SIG-M5 treated with dmso at 0.1 percent for 504 hours (cell line): Measurements from ENCODE around the gene APBA3.

Experiments
- DNase-seq: peaks from one replicate; lab custom pipeline; 2025; ENCODE audit not compliant: unreplicated experiment; lab: John Stamatoyannopoulos, UW

Gene APBA3

DNA sequence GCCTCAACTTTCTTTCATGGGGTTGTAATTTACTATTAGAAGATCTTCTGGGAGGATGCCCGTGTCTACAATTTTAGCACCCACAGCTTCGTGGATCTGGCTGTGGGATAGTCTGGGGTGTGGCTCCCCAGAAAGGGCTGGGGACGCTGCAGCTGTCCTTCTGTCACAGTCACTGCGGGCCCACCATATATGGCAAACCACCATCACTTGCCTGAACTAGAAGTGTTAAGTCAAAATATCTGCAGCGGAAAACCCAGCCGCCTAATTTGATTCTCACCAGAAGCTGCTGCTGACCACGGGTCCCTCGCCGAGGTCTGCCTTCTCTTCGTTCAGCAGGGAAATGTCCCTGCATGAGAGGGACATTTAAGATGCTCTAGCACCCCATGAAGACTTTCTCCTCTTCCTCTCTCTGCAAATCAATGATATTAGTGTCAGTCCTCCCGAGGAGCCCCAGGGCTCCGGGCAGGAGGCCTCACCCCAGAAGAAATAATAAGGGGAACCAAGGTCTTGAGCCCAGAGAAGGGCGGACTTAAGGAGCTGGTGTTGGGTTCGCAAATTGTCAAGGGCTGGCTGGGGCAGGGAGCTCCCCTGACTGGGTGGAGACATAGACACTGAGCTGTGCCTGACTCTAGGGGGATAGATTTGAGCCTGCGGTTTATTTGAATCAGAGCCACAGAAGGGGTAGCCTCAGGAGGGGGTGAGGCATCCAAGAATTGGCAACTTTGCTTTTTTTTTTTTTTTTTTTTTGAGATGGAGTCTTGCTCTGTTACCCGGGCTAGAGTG lies 27.7 kb upstream of the APBA3 start:
- DNase-seq: no peak

DNA sequence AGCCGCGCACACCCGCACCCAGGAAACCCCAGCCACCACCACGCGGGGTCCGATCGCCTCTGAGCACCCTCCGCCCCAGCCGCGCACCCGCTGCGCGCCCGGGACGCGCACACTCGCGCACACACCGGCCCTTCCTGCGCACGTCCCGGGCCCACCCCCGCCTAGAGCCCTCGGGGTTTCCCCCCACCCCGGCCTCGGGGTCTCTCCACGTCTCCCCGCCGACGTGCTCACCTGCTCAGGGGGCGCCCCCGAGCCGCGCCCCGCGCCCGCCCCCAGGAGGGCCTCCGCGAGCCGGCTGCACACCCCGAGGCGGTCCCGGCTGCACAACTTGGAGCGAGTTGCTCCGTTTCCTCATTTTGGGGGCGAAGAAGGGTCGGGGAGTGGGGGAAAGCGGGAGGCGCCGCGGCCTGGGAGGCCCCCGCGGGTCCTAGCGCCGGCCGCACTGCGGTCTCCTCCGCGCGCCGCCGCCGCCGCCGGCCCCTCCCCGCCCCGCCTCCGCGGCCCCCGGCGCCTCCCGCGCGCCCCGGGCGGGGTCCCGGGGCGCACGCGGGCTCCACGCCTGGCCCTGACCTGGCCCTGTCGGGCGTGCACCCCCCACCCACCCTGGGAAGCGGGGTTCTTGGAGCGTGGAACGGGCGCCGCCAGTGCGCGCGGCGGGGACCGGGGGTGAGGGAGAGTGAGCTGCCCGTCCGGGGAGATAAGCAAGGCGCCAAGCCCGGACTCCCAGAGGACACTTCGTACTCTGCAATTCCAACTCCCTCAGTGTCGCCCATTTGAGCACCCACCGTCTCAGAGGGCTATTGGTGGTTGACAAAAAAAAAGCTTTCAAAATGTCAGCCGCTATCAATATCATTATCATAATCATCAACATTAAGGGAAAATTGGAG lies 24.7 kb upstream of the APBA3 start, which contains the start of gene MATK:
Gene MATK (minus strand): TSS at position 444 of the 887 bp plus-strand sequence. CDS start 1,246 bp downstream, outside the sequence.
- peak; percentile 79 for DNase-seq

DNA sequence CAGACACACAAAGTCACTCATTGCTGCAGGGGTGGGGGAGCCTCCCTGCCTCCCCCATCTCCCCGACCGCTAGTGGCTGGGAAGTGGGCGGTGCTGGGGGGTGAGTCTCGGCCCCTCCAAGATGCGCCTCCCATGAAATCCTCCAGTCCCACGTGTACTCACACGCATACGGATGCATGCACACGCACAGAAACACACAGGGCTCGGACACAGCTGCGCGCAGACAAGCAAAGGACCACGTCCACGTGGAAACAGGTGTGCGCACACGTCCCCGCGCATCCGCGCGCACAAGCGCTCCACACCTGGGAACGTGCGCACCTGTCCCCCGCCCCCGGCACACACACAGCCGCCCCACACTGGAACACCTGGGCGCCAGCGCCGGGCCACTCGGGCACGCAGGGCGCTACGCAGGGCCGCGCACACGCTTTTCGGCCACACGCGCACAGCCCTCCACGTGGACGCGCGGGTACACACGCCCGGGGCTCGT lies 24.0 kb upstream of the APBA3 start:
- peak; percentile 41 for DNase-seq

DNA sequence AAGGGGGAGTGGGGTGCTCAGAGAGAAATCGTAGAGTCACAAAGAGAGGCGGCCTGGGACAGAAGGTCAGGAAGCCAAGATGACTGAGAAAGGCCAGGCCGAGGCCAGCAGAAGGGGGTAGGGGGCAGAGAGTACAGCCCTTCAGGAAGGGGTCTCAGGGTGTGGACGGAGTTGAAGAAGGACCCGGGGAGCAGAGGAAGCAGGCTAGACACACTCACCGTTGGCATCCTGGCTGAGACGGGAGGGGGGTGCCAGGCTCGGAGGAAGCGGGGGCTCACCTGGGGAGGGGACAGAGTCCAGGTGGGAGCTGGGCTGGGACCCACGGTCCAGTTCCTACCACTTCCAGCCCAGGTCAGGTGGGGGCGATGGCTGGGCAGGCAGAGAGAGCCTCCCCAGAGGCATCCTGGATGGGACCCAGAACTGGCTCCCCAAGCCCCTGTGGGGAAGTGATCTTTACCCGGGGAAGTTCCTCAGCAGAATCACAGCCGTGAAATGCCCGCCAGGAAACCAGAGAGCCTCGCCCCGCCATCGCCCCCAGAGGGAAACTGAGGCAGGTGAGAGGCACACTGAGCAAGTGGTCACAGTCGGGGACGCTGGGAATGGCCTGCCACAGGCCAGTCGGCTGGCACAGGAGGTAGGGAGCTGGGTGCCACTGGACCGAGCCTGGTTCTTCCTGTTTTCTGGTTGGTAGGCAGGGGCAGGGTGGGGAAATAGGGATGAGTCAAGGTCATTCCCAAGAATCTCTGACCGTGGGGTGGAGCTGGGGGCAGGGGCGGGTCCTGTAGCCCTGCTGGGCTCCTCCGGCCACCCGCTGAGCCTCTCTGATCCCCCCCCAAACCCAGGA lies 23.3 kb upstream of the APBA3 start:
- DNase-seq: no peak

- no peak for DNase-seq
Observed at GRCh38 chr19:3783660-3784584, 22.4 kb upstream of the APBA3 start.

DNA sequence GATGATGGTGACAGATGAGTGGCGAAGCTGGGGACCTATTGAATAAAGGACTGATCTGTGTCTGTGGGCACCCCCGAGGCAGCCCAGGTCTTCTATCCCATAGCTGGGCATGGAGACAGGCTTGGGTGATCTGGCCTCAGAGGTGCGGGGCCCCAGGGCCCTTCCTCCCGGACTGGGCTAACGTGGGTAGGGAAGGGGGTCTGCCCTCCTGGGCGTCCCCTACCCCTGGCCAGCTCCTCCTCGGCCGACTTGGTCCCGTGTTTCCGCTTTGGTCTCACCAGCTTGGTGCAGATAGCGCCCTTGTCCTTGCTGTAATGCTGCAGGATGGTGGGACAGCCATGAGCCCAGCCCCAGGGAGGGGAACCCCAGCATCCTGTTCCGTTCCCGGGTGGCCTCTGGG lies 21.4 kb upstream of the APBA3 start:
- DNase-seq: no peak

GRCh38 chr19:3782330-3782729 lies 20.8 kb upstream of the APBA3 start:
- no peak for DNase-seq

DNA sequence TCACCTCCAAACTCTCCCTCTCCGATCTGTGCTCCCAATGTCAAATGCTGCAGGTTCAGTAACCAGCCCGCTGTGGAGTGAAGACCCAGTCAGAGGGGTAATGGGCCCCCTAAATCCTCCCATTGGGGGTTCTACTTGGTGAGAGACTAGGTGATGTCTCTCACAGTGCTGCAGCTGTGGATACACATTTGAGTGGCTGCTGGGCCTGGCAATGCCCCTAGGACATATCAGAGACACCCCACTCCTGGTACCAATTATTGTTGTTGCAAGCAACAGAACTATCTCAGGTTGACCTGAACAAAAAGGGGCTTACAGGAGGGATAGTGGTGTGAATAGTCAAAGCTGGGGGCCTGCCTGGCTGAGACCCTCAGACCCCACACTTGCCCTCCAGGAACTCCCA lies 20.1 kb upstream of the APBA3 start:
- DNase-seq: no peak

DNA sequence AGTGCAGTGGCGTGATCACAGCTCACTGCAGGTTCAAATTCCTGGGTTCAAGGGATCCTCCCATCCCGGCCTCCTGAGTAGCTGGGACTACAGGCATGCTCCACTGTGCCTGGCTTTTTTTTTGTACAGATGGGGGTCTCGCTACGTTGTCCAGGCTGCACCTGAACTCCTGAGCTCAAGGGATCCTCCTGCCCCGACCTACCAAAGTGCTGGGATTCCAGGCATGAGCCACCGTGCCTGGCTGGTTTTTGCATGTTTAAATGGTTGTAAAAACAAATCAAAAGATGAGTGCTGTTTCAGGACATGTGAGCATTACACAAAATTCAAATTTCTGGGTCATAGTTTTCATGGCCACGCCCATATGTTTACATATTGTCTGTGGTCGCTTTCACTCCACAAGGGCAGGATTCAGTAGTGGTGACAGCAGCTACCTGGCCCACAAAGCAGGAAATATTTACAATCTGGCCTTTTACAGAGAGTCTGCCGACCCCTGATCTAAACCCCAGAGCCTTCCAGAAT lies 19.4 kb upstream of the APBA3 start:
- DNase-seq: peak; percentile 7

DNA sequence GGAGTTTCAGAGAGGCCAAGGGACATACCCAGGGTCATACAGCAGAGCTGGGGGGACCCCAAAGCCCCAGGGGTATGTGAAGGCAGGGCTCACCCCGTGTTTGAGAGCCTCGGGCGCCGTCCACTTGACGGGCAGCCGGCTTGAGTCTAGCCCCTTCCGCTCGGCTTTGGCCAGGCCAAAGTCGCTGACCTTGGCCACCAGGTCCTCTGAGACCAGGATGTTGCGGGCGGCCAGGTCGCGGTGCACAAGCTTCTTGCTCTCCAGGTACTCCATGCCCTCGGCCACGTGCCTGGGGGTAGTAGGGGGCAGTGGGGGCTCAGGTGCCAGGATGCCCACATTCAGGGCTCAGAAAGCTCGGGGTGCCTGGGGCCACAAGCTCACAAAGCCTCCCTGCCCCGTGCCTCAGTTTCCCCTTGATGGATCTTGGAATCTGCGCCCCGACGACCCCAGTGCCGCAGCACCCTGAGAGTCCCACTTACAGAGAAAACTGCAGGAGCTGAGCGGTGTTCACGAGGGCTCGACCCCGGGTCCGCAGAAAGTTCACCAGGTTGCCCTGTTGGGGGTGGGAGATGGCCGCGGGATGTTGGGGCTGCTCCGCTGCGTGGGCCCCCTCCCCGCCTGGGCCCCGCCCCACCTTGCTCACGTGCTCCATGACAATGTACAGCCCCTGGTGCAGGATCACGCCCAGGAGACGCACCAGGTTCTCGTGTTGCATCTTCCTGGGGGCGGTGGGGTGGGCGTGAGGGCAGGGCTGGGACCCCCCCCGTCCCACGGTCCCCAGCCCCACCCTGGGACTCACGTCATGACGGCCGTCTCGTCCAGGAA lies 17.6 kb upstream of the APBA3 start:
- DNase-seq: no peak

- DNase-seq: no peak
Observed at GRCh38 chr19:3778104-3778867, 16.8 kb upstream of the APBA3 start.

GRCh38 chr19:3776479-3777040 lies 15.1 kb upstream of the APBA3 start:
- no peak for DNase-seq

GRCh38 chr19:3775831-3776230 lies 14.3 kb upstream of the APBA3 start:
- no peak for DNase-seq

DNA sequence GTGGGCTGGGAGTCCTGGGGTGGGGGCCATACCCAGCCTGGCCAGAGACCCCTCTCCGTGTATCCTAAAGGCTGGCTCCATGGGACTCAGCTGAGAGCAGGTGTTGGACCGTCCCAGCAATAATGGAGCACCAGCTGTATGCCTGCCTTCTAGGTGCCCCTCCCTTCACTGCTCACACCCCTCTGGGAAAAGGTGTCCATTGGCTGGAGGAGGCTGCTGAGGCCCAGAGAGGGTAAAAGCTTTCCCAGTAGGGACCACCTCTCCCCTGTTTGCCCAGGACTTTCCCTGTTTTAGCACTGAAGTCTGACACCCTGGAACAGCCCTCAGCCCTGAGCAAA lies 13.9 kb upstream of the APBA3 start:
- no peak for DNase-seq

DNA sequence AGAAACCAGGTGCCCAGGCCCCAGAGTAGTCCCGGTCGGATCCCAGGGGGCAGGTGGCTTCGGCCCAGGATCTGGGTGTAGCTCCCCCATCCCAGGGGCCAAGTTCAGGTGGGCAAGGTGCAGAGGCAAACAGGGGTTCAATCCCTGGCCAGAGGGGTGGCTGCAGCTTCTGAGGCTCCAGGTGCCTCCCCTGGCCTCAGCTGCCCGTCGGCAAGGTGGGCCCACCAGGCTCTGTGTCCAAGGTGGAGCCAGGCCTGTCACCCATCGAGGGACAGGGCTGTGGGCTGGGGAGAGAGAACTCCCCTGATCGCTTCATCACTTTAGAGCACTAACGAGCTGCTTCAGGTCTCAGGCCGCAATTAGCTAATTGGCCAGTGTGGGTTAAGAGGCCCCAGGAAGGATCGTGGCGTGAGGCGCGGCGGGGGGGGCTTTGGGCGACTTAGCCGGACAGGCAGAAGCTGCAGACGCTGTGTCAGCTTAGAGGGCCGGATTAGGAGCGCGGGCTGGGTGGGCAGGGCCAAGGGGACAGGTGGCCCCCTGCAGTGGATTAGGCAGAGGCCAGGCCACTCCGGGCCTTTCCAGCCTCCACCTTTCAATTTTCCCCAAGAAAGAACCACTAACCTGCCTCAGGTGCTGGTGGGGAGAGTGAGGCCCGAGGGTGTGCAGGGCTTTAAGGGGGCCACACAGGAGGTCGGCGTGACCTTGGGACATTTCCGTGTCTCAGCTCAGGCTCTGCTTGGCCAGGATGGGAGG lies 13.3 kb upstream of the APBA3 start:
- DNase-seq: no peak

DNA sequence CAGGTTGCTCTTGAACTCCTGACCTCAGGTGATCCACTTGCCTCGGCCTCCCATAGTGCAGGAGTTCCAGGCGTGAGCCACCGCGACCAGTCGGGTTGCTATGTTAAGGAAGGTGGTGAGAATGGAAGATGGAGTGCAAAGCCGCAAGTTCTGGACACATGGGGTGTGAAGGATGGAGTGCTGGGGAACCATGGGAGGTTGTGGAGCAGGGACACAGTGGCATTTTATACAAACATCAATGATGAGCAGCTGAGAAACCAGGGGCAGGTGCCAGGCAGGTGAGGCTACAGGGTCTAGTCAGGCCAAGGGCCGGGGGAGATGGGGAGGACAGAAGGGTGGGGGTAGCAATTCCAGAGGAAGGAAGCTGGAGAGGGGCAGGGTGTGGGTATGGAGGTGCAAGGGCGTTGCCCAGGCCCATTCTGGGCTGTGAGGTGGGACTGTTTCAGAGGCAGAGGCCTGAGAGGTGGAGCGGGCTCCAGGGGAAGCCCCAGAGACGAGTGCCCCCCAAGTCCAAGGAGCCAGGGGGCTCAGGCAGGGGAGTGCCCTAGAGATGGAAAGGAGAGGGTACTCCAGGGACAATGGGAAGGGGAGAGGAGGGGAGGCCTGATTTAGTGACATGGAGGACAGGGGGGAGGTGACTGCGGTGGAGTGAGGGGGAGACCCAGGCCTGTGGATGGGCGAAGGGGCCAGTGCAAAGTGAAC lies 12.5 kb upstream of the APBA3 start:
- no peak for DNase-seq
